Keratinocyte (primary cell): ENCODE measurements around the gene RAB3D.

ENCODE experiments used
- CTCF ChIP-seq, 3 experiments: IDR thresholded peaks in 1 of 3; conservative IDR thresholded peaks in 1 of 3; optimal IDR thresholded peaks in 1 of 3; 2 replicates in 2 of 3; 3 replicates in 1 of 3; pipeline versions ENCODE3 to v1.5.1; 2011; ENCODE audit warnings: low read length in 3 of 3, mild to moderate bottlenecking in 3 of 3, moderate library complexity in 2 of 3, control low read depth in 1 of 3, inconsistent platforms in 1 of 3; ENCODE audit not compliant: insufficient read depth in 2 of 3; ENCODE audit errors: extremely low read depth in 1 of 3
- EZH2 ChIP-seq: IDR thresholded peaks from one replicate; pipeline ENCODE4 v1.6.1; 2012; ENCODE audit warnings: inconsistent platforms, mild to moderate bottlenecking, low read length, moderate library complexity

- no peak for TF ChIP-seq CTCF (optimal IDR thresholded peaks at IDR 0.05 in 1 of 3, IDR thresholded peaks at IDR 0.05 in 1 of 3, conservative IDR thresholded peaks at IDR 0.05 in 1 of 3; ENCODE audit: extremely low read depth in 1 of 3, insufficient read depth in 2 of 3, low read length in 3 of 3)
- no peak for TF ChIP-seq EZH2
Measured at GRCh38 chr19:11332822-11333221, 6.6 kb downstream of the RAB3D start.
